GM18909 (cell line): Measurements from ENCODE around the gene NRROS.
"Not testable (repeated sequence)": the region's sequence is repeated elsewhere in the genome, so short reads cannot be mapped to it uniquely, and the experiment has no call there.

Experiments used
- ATAC-seq: cut with Tn5 transposase; IDR thresholded peaks from one replicate; pipeline ENCODE4 v1.9.1; 2021; ENCODE audit warnings: mild to moderate bottlenecking; ENCODE audit not compliant: unreplicated experiment, poor library complexity

The NRROS gene

DNA sequence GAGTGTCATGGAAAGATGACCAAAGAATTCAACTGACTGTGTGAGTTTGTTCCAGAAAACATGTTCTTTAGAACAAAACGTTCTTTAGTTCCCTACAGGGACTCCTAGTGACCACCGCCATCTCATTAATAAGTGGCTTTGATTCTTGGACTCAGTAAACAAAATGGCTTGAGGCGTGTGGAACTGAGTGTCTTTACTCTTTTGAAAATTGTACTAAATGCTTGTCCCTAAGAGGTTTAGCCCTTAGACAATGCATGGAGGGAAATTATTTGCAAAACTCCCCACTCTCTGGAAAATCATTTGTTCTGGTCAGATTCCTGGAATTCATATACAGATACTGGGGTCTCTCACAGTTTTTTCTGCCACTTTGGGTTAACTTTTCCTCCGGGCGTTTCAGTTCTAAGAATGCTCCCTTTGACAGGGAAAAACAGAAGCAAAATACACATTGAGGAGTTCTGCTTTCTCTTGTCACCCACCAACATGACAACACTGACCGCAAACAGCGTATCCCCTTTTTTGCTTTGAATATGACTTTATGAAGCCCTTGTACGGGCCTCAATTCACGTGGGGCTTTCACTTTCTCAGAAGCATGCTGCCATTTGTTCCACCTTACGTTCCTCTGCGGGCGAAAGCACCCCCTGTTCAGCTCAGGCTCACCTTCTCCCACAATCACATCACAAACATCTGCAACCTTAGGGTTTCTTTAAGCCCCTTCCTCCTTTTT lies 15.3 kb upstream of the NRROS start:
- ATAC-seq = no peak

DNA sequence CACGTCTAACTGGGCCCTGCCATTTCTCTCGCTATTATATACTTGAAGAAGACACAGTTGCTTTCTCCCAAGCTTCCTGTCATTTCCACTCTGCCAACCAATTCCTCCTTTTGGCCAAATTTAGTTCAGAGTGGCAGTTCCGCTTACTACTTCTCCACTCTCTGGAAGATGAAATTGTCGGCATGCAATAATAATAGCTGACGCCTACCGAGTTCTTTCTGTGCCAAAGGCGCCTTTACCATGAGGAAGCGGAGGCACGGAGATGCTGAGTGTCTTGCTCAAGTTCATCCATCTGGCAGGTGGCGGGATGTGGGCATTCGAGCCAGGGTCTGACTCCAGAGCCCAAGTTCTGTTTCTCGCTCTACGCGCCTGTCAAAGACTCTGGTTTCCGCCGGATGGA lies 14.6 kb upstream of the NRROS start:
- no peak for ATAC-seq

DNA sequence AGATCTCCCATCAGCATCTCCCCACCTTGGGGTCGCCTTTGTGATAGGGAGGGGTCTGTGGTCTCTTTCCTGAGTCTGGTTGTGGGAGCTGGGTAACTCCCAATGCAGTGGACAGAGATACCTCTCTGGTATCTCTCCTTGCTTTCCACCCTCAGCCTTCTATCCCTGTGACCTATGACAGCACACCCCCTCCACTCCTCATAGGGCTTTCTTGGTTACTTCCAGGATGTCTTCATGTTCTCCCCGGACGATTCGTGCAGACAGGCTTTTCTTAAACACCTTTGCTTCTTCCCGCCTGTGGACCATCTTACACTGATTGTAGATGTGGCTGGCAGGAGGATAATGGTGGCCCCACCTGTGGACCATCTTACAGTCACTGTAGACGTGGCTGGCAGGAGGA lies 14.2 kb upstream of the NRROS start:
- no peak for ATAC-seq

DNA sequence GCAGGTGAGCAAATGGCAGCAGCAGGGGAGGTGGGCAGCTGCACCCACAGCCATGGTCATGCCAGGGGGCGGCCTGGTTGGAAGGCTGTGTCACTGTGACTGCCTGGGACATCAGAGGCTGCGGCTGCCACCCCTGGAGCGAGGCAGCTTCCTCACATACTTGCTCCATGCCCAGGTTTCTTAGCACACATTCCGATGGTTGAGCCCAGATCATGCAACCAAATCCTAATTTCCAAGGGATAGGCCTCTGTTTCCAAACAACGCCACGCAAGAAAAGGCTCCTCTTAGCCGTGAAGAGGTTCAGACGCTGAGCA lies 11.6 kb upstream of the NRROS start:
- ATAC-seq = no peak

GRCh38 chr3:196629228-196629627 lies 10.3 kb upstream of the NRROS start:
- no peak for ATAC-seq

GRCh38 chr3:196631682-196632045 lies 7.8 kb upstream of the NRROS start:
- ATAC-seq = no peak

DNA sequence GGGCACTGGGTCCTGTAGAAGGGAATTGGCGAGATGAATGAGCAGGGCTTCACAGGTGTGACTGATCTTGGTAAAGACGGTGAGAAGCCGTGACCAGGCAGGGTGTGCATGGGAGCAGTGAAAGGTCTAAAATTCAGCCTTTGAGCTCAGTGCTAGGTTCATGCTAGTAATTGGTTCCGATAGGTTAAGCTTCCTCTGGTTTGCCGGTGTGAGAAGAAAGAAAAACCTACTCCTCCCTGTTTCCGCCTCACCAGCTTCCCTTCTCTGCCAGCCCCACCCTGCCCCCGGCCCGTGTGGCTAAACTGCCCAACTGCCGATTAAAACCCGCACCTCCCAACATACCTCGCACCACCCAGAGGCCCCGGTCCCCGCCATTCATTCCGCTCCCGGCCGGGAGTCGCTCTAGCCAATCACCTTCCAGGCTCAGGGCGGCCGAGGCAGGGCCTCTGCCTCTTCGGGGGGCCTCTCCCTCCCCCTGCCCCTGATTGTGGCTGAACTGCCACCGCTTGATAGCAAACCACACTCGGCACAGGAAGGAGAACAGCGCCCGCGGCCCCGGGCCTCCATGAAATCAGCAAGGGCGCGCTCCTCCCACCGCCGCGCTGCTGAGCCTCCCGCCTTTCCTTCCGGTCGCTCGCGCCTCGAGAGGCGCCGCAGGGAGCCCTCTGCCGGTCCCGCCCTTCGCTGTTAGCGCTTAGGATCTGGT lies 7.3 kb upstream of the NRROS start:
- peak; percentile 76 for ATAC-seq

DNA sequence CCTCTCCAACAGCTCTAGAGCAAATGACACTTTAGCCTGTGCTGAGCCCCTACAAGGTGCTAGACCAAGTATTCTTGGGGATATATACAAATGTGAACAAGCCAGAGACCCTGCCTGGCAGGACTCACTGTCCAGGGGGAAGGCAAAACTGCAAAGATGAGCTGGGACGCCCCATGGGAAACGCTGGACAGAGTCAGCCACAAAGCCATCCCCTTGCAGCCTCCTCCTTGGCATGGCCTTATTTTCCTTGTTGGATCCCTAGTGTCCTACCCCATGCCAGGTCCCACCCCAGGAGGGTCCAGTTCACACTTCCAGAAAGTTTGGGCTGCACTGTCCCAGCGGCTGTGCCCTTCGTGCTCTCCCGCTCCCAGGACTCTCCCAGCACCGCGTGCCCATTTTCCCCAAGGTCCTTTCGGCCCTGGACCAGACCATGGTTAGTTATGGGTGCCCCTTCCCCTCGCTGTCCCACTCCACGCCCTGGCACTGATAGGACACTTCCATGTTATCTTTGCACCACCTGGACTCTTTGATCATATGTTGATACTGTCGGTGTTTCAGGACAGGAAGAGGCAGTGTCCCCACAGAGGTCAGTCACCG lies 5.8 kb upstream of the NRROS start:
- ATAC-seq = no peak

DNA sequence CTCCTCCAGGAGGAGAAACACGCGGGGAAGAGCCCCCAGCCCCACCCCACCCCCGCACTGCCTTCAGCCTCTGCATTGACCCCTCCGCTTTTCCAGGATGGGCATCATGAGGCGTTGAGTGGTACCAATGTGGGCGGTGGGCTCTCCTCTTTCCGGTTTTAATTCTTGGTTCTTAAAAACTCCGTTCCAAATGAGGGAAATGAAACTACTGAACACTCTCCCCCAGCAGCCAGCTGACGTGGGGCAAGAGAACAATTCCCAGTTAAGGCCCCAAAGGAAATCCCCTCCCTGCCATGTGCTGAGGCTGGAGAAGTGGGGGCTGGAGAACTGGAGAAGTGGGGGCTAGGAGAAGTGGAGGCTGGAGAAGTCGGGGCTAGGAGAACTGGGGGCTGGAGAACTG lies 5.3 kb upstream of the NRROS start:
- ATAC-seq = no peak

- ATAC-seq = no peak
Observed at GRCh38 chr3:196634829-196635228, 4.7 kb upstream of the NRROS start.

DNA sequence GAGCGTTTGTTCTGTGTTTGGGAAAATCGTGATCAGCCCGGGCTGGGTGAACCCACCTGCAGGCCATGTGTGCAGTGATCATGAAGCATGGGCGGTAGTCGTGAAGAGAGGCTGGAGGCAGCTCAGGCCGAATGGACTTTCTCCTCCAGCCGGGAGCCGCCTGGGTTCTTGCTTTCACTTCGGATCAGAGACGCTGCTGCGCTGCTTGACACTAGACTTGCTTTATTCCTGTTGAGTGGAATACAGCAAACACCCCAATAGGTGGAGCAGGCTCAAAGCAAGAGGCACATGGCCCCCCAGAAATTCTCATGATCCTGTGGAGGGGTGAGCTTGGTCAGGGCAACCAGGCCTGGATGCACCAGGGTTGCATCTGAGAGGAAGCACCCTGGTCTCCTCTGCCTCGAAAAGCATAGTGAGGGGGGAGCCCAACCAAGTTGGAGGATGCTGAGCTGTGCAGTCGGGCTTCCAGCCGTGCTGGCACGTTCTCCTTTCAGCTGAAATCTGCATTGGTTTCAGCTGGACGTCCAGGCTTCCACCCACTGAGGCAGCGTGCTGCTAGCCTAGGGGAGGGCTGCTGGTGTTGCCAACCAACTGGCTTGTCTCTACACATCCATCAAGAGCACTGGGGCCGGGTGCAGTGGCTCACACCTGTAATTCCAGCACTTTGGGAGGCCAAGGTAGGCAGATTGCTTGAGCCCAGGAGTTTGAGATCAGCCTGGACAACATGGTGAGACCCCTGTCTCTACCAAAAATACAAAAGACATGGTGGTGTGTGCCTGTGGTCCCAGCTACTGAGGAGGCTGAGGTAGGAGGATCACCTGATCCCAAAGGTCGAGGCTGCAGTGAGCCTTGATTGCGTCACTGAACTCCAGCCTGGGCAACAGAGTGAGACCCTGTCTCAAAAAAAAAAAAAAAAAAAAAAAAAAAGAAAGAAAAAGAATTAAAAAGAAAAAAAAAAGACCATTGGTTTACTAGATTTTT lies 2.8 kb upstream of the NRROS start:
- no peak for ATAC-seq

GRCh38 chr3:196637941-196638340 lies 1.6 kb upstream of the NRROS start:
- not testable (repeated sequence) for ATAC-seq

DNA sequence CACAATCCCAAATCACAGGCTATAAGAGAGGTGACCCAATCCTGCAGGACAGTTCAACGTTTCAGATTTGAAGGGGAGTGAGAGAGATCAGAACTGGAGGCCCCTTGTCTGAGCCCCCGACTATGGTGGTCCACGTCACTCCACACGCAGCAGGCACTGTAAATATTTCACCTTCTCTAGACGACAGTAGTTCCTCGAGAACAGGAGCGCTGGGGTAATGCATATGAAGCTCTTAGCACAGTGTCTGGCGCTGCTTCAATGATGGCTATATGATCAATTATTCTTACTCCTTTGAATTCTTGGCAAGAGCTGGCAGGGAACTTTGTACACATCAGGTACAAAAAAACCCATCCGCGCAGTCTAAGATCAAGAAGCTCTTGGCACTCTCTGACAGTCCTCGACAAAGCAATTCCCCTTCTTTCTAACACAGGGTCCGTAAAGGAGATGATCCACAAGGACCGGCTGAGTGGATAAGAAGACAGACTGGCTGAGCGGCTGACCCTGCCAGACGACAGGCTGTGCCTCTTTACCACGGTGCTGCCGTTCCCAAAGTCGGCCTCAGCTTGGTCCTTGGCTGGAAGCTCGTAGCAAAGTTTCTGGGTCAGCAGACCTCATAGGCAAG lies 522 bp upstream of the NRROS start:
- ATAC-seq = peak; percentile 0

GRCh38 chr3:196640297-196641018 lies 964 bp downstream of the NRROS start:
- ATAC-seq = no peak

DNA sequence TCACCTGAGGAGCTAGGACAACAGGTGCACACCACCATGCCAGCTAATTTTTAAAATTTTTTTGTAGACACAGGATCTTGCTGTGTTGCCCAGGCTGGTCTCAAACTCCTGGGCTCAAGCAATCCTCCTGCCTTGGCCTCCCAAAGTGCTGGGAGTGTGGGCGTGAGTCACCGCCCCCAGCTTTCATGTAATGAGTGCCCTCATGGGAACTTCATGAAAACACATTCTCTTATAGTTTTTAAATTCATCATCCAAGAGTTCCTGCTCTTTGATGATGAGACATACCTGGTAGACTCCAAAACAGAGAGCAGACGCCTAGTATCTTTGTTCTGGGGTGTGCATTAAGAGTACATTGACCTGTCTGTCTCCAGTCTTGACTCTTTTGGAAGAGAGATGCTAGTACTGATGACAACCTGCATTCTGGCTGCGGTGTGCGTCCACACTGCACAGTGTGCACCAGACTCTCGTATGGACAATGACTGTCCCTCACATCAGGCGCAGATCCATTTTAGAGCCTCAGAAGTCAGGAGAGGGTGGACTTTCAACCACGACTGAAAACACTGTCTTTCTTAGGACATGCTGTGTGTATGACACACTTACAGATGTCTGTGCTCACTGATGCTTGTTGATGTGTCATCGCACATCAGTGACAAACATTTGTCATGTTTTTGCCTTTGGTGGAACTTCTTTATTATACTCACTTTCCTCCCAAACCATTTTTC lies 2.0 kb downstream of the NRROS start:
- ATAC-seq = no peak

DNA sequence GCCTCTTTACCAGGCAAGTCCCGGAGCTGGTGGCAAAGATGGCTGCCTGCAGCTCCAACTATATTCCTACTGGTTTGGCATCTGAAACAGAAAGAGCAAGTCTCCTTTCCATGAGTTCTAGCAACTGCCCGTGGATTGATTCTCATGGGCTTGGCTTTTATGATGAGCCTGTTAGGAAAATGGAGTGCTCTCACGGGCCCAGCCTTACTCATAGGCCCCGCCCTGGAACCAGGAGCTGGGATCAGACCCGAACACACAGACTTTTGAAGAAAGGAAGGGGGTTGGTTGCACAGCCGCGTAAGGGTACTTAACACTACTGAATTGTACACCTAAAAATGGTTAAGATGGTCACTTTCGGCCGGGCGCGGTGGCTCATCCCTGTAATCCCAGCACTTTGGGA lies 2.9 kb downstream of the NRROS start:
- ATAC-seq = no peak

DNA sequence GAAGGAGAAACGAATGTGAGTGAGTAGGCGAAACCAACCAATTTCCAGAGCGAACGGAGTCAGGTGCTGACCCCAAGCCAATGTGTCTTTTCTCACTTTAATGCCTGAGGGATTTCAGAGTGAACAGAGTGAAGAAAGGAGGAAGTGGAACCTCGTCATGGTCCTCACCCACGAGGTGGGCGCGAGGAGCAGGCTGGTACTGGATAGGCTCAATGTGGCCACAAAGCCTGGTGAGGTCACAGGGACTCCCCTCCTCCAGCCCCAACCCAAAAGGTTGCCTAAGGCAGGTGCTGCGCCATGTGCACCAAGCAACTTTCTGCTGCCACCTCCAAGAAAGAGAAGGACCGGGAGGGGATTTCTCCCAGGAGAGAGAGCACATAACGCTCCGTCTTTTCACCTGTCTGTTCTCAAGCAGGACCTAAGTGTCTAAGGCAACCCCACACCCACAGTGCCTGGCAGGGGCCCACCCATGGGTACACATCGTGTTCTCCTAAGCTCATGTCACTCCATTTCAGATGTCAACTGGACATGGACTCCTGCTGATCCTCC lies 3.8 kb downstream of the NRROS start:
- peak; percentile 80 for ATAC-seq

DNA sequence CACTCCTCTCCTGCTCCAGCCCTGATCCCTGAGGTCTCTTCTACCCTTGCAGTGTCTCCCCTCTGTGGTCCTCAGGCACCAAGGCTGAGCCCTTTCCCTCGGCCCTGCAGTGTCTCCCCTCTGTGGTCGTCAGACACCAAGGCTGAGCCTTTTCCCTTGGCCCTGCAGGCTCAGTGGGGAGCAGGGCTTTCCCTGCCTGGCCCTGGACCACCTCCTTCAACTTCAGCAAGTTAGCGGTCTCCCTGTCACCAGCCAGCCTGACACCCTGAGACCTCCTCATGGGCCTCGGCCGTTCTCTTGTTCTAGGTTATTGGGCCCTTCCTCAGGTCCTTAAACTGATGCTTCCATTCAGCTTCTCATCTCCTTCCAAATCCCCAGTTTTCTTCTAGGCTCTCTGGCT lies 4.3 kb downstream of the NRROS start:
- ATAC-seq = no peak

DNA sequence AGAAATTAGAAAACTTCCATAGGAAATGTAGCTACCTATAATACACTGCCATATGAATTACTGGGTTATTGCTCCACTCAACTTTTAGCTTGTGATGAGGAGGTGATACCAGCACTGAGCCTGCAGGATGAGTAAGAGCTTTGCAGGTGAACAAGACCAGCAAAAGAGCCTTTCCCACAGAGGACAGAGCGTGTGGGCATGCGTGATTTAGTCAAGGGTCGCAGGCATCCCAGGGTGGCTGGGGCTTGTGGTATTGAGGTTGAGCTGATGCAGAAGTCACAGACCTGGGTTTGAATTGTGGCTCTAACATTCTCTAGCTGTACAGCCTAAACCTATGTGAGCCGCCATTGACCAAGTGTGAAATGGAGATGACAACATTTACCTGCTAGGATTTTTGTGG lies 5.6 kb downstream of the NRROS start:
- no peak for ATAC-seq
